Measurements from ENCODE around the gene EIF2S3.

DNA sequence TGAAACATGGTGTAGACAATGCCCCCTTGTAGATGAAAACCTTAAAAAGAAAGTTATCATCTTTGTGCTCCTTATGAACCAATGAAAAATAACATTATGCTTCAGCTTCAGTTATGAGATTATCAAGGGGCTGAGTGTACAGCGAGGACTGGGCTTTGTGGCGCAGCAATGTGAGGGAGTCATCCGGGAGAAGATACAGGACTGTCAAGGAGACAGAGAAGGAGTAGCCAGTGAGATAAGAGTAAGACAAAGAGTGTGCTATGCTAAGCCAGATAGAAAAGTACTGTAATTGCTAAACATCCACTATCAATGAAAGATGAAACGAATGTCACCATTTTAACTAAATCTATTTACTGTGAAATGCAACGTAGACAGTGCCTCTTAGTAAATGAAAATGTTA is 24.2 kb upstream of the EIF2S3 start:
- TF ChIP-seq POLR2A (IDR thresholded peaks at IDR 0.05; ENCODE audit: low read length) = no peak
- TF ChIP-seq GATA1 (IDR thresholded peaks at IDR 0.05; ENCODE audit: low read depth, low read length) = no peak

All from erythroblast (primary cell).